Testis (tissue), 2 donors: ENCODE results near the gene DCDC2C.

Experiments
- CTCF ChIP-seq, 3 experiments: fragments of 450-650 bp in 2 of 3; fragments of 200-600 bp in 1 of 3; sonication (generic) in 1 of 3; IDR thresholded peaks; one replicate each; pipeline ENCODE4 v1.5.1; 2016 to 2019; ENCODE audit warnings: antibody characterized with exemption in 3 of 3, mild to moderate bottlenecking in 2 of 3, moderate library complexity in 1 of 3
- POLR2A ChIP-seq: fragments of 450-650 bp; IDR thresholded peaks from one replicate; pipeline ENCODE4 v1.6.1; 2017; ENCODE audit warnings: antibody characterized with exemption, mild to moderate bottlenecking, moderate library complexity

GRCh38 chr2:3754795-3755194, 51.4 kb downstream of the DCDC2C start:
- TF ChIP-seq CTCF (IDR thresholded peaks at IDR 0.05) (no peak), POLR2A (no peak)
